Mammary epithelial cell (primary cell): Measurements from ENCODE around the gene VASN.

Source experiments
- EZH2 ChIP-seq: IDR thresholded peaks from 2 replicates; pipeline ENCODE4 v1.6.1; 2012; ENCODE audit warnings: low read length, inconsistent platforms, borderline replicate concordance
- TF ChIP-seq, protein P1 (sequence below), 2 donors: IDR thresholded peaks in 1 of 2; conservative IDR thresholded peaks in 1 of 2; 2 replicates each; pipeline ENCODE4 v1.5.1; 2011 to 2012; ENCODE audit warnings: inconsistent platforms in 2 of 2, low read length in 2 of 2, mild to moderate bottlenecking in 2 of 2, control low read depth in 1 of 2, low read depth in 1 of 2; ENCODE audit not compliant: insufficient read depth in 1 of 2; ENCODE audit errors: extremely low read depth in 1 of 2

GRCh38 chr16:4325253-4325758 is 46.3 kb upstream of the VASN start:
- TF ChIP-seq, protein P1, sequence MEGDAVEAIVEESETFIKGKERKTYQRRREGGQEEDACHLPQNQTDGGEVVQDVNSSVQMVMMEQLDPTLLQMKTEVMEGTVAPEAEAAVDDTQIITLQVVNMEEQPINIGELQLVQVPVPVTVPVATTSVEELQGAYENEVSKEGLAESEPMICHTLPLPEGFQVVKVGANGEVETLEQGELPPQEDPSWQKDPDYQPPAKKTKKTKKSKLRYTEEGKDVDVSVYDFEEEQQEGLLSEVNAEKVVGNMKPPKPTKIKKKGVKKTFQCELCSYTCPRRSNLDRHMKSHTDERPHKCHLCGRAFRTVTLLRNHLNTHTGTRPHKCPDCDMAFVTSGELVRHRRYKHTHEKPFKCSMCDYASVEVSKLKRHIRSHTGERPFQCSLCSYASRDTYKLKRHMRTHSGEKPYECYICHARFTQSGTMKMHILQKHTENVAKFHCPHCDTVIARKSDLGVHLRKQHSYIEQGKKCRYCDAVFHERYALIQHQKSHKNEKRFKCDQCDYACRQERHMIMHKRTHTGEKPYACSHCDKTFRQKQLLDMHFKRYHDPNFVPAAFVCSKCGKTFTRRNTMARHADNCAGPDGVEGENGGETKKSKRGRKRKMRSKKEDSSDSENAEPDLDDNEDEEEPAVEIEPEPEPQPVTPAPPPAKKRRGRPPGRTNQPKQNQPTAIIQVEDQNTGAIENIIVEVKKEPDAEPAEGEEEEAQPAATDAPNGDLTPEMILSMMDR (conservative IDR thresholded peaks at IDR 0.05 in 1 of 2, IDR thresholded peaks at IDR 0.05 in 1 of 2; ENCODE audit: extremely low read depth in 1 of 2, insufficient read depth in 1 of 2, low read depth in 1 of 2, low read length in 2 of 2) = no peak
- no peak for TF ChIP-seq EZH2
